ENCODE results near the gene JUNB. TPM values are rescaled to one million over a fixed set of nuclear protein-coding genes. Genes with fewer than 3 reads are reported as not detected.
"Not testable (repeated sequence)": the region's sequence is repeated elsewhere in the genome, so short reads cannot be mapped to it uniquely, and the experiment has no call there.

The JUNB gene
- total RNA-seq, 1 experiment from 2014 or later = 6.6 TPM

GRCh38 chr19:12796146-12797071 lies 5.1 kb downstream of the JUNB start (continued):
- TF ChIP-seq MLX (CRISPR knock-in tag; IDR thresholded peaks at IDR 0.05) (no peak), MXD4 (CRISPR knock-in tag; IDR thresholded peaks at IDR 0.05; ENCODE audit: borderline replicate concordance) (no peak), TCF7 (CRISPR knock-in tag; IDR thresholded peaks at IDR 0.05; ENCODE audit: low read depth) (no peak), ZNF263 (CRISPR knock-in tag; IDR thresholded peaks at IDR 0.05; ENCODE audit: low read depth) (no peak), ATF1 (CRISPR knock-in tag; IDR thresholded peaks at IDR 0.05) (no peak), CBFB (CRISPR knock-in tag; IDR thresholded peaks at IDR 0.05; ENCODE audit: low read depth) (no peak), USF1 (CRISPR knock-in tag; IDR thresholded peaks at IDR 0.05) (no peak), CREB1 (CRISPR knock-in tag; IDR thresholded peaks at IDR 0.05) (no peak), ERG (CRISPR knock-in tag; IDR thresholded peaks at IDR 0.05) (no peak), SOX15 (CRISPR knock-in tag; IDR thresholded peaks at IDR 0.05) (no peak), ZNF138 (CRISPR knock-in tag; conservative IDR thresholded peaks at IDR 0.05) (no peak)

- H3K27me3 Mint-ChIP-seq (ENCODE audit: low read depth) = peaks cover 22% of the 10 kb centered on the region
- CTCF ChIA-PET = interaction anchor here (0.6 to 14.0 kb wide), 7 partner anchors 20 to 1995 kb away, joined by 3 to 341 read pairs (median 6); no protein-coding TSS in a partner anchor
Measured at GRCh38 chr19:12797141-12797587, 5.9 kb downstream of the JUNB start.

GRCh38 chr19:12797607-12798006 lies 6.3 kb downstream of the JUNB start:
- Mint-ChIP-seq H3K27me3 (ENCODE audit: low read depth) (peaks cover 20% of the 10 kb centered on the region), H3K36me3 (peaks cover 19% of the 10 kb centered on the region), H3K4me1 (peaks cover 32% of the 10 kb centered on the region)
- H3K9me3 Mint-ChIP-seq; ATAC-seq; H3K4me3 Mint-ChIP-seq; DNase-seq (ENCODE audit: low spot score); H3K27ac Mint-ChIP-seq: not testable (repeated sequence)
- ChIA-PET CTCF (interaction anchor here (0.6 to 14.0 kb wide), 7 partner anchors 20 to 1995 kb away, joined by 3 to 341 read pairs (median 6); no protein-coding TSS in a partner anchor), POLR2A (interaction anchor here (0.6 kb wide), 1 partner anchor 1176 kb away, joined by 4 read pairs; no protein-coding TSS in a partner anchor)

More at GRCh38 chr19:12797141-12797587, 5.9 kb downstream of the JUNB start:
- H3K4me1 Mint-ChIP-seq = peaks cover 28% of the 10 kb centered on the region
- TF ChIP-seq ATF1 (CRISPR knock-in tag; IDR thresholded peaks at IDR 0.05) = no peak
- no peak for DNase-seq (ENCODE audit: low spot score)
- H3K36me3 Mint-ChIP-seq = peaks cover 19% of the 10 kb centered on the region
- H3K27ac Mint-ChIP-seq = no peak overlapping the region
- POLR2A ChIA-PET = interaction anchor here (0.6 to 1.0 kb wide), 2 partner anchors 27 to 1177 kb away, joined by 3 to 4 read pairs; no protein-coding TSS in a partner anchor
- H3K4me3 Mint-ChIP-seq = no peak overlapping the region
- H3K9me3 Mint-ChIP-seq = no peaks in the 10 kb centered on the region
- no peak for ATAC-seq

GRCh38 chr19:12799742-12800465 lies 8.6 kb downstream of the JUNB start:
- no peaks in the 10 kb centered on the region for H3K9me3 Mint-ChIP-seq
- POLR2A ChIA-PET = interaction anchor here (0.9 kb wide), 1 partner anchor 34 kb away, joined by 3 read pairs; no protein-coding TSS in a partner anchor
- no peak overlapping the region for H3K27ac Mint-ChIP-seq
- DNase-seq (ENCODE audit: low spot score) = no peak
- no peak for ATAC-seq
- peaks cover 4% of the 10 kb centered on the region; the same call in 1 of the 2 replicates for H3K27me3 Mint-ChIP-seq (ENCODE audit: low read depth)
- no peak for TF ChIP-seq GRHL2 (CRISPR knock-in tag; IDR thresholded peaks at IDR 0.05; ENCODE audit: insufficient replicate concordance, severe bottlenecking)
- no peak for TF ChIP-seq PRDM15 (CRISPR knock-in tag; IDR thresholded peaks at IDR 0.05)
- H3K4me1 Mint-ChIP-seq = peaks cover 23% of the 10 kb centered on the region
- H3K36me3 Mint-ChIP-seq = peaks cover 19% of the 10 kb centered on the region
- CTCF ChIA-PET = interaction anchor here (0.9 to 14.0 kb wide), 9 partner anchors 8 to 83 kb away, joined by 3 to 341 read pairs (median 12); partner anchors contain the start of gene JUNB
- H3K4me3 Mint-ChIP-seq = peak overlapping the region; percentile 87

Measured in WTC11 (cell line).